HG03575 (cell line): ENCODE results near the gene NCKAP1.
"Not testable (repeated sequence)": the region's sequence is repeated elsewhere in the genome, so short reads cannot be mapped to it uniquely, and the experiment has no call there.

Experiments used
- ATAC-seq: cut with Tn5 transposase; IDR thresholded peaks from one replicate; pipeline ENCODE4 v1.9.1; 2021; ENCODE audit not compliant: unreplicated experiment, insufficient number of reproducible peaks, low FRiP score; ENCODE audit errors: extremely low read depth

Gene NCKAP1

DNA sequence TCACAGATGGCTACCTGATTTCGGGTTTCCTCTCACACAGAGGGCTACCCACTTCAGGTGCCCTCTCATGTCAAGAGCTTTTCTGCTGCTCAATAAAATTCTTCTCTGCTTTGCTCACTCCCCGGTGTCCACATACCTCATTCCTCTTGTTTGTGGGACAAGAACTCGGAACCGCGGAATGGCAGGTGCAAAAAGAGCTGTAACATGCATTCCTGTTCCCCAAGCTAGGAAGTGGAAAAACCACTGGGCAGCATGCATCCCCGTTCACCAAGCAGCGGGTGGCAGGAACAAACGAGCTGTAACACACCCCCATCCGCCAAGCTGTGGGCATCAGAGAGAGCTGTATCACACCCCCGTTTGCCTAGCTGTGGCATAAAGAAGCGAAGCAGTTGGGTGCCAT lies 144.6 kb downstream of the NCKAP1 start:
- ATAC-seq: no peak

GRCh38 chr2:182893035-182893434 lies 145.2 kb downstream of the NCKAP1 start:
- ATAC-seq: not testable (repeated sequence)

GRCh38 chr2:182891611-182892010 lies 146.6 kb downstream of the NCKAP1 start:
- no peak for ATAC-seq

DNA sequence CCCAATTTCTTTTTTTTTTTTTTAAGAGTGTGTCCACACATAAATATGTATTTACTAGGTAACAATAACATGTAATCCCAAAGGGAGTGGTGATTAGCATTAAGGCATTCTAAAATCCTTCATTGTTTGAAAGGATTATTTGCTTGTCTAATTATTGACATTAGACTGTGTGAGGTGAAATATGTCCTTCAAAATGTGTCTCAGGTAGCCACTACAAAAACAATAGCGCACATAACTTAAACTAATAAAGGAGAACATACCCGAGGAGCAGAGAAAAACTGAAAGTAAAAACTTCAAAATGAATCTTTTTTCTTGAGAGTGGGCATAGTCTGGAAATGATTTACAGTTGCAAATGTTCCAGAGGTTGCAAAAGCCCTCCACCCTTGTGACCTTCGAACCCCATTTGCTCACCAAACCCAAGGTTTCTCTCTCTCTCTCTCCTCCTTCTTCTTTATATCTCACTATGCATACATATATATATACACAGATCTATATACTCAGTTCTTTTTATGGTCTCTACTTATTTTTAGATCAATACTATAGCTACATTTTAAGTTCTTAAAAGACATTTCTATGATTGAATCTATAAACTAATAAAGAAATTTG lies 147.4 kb downstream of the NCKAP1 start:
- no peak for ATAC-seq

DNA sequence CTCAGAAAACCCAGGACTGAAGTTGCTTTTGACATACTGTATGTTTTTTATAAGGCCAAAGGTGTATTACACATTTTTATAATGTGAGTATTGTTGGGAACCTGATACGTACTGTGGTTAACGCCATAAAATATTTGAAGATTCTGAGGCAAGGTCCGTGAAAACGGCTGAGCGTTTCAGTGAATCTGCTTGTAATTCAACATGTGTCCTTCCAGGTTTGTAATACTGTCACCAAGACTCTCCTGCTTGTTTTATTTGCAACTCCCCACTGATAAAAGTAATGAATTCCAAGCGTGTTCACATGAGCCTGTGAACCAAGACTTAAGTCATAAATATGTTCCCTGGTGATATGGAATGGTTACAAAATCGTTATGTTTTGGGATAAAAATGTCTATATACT lies 148.0 kb downstream of the NCKAP1 start:
- no peak for ATAC-seq

- no peak for ATAC-seq
Measured at GRCh38 chr2:182887753-182888415, 150.4 kb downstream of the NCKAP1 start.

DNA sequence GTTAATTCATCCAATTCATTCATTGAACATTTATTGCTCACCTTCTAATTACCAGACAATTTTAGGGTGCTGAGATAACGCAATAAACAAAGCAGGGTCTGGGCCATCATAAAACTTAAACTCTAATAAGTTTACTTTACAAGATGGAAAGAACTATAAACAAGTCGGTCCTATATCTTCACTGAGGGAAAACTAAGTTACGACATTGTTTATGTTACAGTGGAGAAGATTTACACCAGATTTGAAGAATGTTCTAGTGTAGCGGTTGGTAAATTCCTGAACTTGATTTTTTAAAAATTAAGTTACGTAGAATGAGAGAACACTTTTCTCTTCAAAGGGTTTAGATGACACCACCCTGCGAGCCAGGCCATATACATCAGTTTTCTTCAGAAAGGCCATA lies 151.2 kb downstream of the NCKAP1 start:
- no peak for ATAC-seq

- ATAC-seq: no peak
Measured at GRCh38 chr2:182885771-182886170, 152.5 kb downstream of the NCKAP1 start.

GRCh38 chr2:182883451-182883850 lies 154.8 kb downstream of the NCKAP1 start:
- ATAC-seq: no peak

DNA sequence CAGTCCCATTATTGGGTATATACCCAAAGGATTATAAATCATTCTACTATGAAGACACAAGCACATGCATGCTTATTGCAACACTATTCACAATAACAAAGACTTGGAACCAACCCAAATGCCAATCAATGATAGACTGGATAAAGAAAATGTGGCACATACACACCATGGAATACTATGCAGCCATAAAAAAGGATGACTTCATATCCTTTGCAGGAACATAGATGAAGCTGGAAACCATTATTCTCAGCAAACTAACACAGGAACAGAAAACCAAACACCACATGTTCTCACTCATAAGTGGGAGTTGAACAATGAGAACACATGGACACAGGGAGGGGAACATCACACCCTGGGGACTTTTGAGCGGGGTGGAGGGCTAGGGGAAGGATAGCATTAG lies 158.2 kb downstream of the NCKAP1 start:
- ATAC-seq: not testable (repeated sequence)

GRCh38 chr2:182876653-182877052 lies 161.6 kb downstream of the NCKAP1 start:
- ATAC-seq: not testable (repeated sequence)

DNA sequence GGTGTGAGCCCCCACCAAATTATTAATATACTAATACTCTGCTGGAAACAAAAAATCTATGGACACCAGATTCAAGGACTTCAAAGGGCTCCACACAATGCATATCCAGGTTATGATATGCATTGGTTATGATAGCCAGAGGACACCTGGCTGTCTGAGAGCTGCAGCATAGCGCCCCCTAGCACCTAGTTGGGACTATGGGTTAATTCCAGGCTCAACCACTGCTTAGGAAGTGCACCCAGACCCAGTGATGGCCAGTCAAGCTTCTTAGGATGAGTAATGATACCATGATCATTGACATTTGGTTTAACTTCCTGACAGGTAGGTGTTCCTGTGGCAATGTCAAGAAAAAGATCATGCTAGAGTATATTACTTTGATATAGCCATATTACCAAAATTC lies 168.0 kb downstream of the NCKAP1 start:
- no peak for ATAC-seq

DNA sequence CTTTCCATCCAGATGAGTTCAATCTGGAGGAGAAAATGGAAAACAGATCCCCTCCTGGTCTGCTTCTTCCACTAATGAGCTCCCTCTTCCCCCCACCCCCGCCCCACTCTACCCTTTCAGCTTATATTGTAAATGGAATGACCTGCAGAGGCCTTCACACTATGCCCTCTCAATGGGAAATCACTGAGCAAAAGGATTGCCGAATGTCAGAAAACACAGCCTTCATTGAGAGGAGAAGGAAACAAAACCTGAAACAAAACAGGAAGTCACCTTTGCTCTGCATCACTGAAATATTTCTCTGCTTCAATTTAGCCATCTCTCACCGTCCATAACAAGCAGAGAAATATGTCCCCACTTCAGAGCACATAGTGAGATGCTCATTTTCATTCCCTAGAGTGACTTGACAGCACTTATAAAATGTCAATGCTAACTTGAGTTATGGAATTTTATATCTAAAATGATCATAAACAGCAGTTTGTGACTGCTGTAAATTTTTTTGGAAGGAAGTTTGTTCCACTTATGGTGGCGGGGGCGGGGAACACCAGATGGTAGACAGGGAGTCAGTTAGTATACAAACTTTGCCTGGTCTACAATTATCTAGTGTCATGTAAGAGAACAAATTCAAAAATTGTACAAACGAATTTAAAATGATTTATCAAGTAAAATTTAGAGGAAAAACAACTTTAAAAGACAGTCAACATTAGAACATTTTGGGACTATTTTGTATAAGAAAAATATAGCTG lies 170.0 kb downstream of the NCKAP1 start:
- ATAC-seq: no peak

DNA sequence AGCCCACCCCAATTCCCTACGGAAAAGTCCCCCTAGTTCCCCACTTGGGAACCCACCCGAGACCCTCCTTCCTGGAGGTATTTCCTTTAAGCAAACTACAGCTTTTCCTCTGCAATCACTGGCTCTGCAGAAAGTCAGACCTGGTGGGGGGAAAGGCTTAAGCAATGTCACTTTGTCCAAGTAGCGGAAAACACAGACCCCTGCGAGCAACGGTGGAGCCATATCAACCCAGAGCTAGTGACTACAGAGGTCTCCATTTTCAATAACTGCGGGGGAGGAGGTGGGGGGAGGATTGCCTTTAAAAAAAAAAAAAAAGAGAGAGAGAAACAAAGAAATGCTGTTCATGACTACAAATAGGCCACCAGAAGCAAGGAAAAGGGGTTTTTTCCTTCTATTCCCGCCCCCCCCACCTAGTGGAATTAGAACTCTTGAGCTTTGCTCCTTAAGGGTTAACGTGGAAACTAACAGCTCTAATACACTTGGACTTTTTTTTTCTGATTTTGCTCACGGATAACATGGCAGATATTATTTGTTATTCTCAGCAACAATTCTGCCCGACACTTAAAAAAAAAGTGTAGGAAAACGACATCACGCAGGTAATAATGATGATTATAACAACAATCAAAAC lies 170.7 kb downstream of the NCKAP1 start:
- ATAC-seq: no peak

- ATAC-seq: no peak
Measured at GRCh38 chr2:182866461-182867406, 171.5 kb downstream of the NCKAP1 start, which contains the start of gene FRZB. Gene FRZB, minus strand, starts transcription at chr2:182866637. Its CDS starts 85 bp downstream, at chr2:182866552.

DNA sequence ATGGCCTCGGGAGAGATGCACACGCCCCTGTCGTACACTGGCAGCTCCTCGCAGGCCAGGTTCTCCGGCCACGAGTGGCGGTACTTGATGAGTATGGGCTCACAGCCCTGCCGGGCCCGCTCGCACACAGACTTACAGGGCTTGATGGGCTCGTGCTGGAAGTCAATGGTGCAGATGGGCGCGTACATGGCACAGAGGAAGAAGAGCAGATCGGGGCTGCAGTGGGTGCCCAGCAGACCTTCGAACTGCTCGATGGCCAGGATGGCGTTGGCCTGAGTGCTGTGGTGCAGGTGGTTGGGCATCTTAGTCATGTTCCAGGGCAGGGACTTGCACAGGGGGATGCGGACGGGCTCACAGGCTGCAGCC lies 172.2 kb downstream of the NCKAP1 start:
- no peak for ATAC-seq

DNA sequence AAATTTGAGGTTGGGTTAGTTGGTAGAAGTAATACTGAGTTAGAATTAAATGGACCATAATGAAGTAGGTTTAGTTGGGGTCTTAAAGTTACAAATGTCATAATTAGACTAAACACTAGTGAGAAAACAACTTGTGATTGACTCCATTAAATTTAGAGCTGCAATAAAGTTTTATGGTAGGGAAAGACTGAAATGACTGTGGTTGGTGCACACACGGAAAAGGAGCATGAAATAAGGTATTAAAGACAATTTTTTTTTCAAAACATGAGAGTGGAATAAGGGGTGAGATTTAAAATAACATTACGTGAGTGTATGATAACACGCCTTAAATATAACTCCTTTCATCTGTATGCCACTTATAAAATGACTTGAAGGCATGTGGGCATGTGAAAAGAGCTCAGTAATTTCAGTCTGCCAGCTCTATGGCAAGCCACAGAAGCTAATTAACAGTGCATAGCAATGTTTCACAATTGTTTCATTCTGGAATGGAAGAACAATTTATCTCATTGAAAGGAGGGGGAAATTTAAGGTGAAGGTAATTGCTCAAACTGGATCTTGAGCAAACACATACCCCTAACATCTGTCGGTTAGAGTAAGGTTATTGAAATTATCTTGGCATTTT lies 173.2 kb downstream of the NCKAP1 start:
- ATAC-seq: no peak

DNA sequence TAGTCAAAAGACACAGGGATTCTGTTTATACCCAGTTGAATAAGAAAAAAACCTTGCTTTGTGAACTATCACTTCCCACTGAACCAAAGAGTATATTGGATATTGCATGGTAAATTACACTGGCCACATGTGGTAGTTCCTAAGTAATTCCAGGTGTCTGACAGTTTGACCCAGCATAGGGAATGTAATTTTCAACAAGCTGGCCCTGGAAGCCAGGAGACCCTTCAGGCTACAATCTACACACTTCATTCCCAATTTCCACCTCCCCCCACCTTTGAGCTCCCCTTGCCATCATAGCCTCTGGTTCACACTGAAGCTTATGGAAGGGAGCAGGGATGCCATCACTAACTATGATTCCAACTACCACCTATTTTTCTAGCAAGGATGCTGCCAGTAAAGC lies 174.6 kb downstream of the NCKAP1 start:
- ATAC-seq: no peak
